ENCODE data around the gene ZNF33B.
"Not testable (repeated sequence)": the region's sequence is repeated elsewhere in the genome, so short reads cannot be mapped to it uniquely, and the experiment has no call there.

Gene ZNF33B

GRCh38 chr10:42609872-42610271, 28.5 kb downstream of the ZNF33B start:
- no peak for FAIRE-seq

DNA sequence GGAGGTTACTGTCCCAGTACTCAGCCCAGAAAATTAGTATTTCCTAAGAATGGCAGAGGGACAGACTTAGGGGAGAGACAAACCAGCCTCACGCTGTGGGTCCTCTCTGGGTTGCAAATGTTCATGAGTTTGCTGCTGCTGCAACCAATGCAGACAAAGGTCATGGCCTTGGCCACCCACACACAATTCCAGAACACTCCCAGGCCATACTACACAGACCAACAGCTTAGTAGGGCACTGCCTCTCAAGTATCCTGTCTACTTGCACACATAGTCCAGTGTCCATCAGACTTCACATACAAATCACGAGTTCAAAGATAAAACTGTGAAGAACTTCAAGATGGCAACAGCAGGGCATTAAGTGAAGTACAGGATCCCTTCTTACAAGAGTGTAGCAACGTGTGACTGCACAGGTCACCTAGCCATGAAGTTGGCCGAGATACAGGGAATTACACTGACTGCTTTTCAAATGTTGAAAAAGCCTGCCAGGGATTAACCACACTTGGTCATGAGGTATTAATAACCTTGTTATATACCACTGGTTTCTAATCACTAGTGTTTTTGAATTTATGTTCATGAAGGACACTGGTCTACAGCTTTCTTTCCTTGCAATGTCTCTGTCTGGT, 40.0 kb downstream of the ZNF33B start:
- FAIRE-seq, result no peak

- no peak for FAIRE-seq
Observed at GRCh38 chr10:42596196-42596595, 42.2 kb downstream of the ZNF33B start.

GRCh38 chr10:42594246-42594650, 44.1 kb downstream of the ZNF33B start:
- FAIRE-seq, result no peak

DNA sequence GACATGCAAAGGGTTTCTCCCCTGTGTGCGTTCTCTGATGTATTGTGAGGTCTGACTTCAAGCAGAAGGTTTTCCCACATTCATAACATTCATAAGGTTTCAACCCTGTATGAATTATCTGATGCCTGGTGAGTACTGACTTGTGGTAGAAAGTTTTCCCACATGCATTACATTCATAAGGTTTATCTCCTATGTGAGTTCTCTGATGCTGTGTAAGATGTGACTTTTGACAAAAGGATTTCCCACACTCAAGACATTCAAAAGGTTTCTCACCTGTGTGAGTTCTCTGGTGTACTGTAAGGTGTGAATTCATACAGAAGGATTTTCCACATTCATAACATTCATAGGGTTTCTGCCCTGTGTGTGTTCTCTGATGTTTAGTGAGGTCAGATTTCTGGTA, 45.1 kb downstream of the ZNF33B start:
- no peak for FAIRE-seq

GRCh38 chr10:42583828-42584227, 54.5 kb downstream of the ZNF33B start:
- FAIRE-seq, result no peak

DNA sequence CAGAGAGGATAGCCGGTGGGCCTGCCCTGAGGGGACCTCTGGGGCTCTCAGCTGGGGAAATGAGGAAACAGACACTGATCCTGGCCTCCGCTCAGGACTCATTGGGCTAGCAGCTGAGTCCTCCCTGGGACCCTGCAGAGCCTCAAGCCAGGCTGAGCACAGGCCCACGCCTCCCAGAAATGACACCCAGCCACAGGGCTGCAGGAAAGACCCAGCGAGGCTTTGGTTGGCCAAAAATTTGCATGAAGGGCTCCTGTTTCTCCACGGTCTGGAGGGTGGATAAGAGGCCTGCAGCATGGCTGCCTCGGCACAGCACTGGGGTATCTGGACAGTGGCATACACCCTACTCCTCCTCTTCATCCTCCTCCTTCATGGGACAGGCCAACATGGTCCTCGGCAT, 60.4 kb downstream of the ZNF33B start:
- no peak for FAIRE-seq

- FAIRE-seq, result no peak
Observed at GRCh38 chr10:42576338-42576737, 62.0 kb downstream of the ZNF33B start.

DNA sequence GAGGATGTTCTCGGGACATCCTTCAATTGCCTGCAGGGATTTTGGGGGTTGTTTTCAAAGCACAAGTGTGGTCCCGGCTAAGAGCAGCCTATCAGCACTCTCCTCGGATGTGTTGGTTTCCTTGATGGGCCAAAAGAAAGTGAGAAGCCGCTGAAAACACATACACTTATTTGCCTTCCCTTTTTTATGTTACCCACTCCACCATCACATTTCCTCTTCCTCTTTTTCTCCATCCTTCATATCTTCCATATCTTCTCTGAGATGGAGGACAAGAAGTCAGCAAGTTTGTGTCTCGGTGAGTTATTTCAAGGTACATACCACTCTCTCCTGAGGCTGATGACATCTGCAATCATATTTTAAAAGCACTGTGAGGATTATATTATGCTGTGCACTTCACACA, 64.0 kb downstream of the ZNF33B start:
- FAIRE-seq, result no peak

- no peak for FAIRE-seq
Observed at GRCh38 chr10:42556931-42557330, 81.4 kb downstream of the ZNF33B start.

- not testable (repeated sequence) for FAIRE-seq
Observed at GRCh38 chr10:42553576-42553975, 84.8 kb downstream of the ZNF33B start.

GRCh38 chr10:42553064-42553407, 85.3 kb downstream of the ZNF33B start:
- FAIRE-seq, result no peak

- peak; percentile 93 for FAIRE-seq
Observed at GRCh38 chr10:42552188-42553063, 85.9 kb downstream of the ZNF33B start.

- no peak for FAIRE-seq
Observed at GRCh38 chr10:42551582-42552187, 86.7 kb downstream of the ZNF33B start.

GRCh38 chr10:42549851-42550250, 88.5 kb downstream of the ZNF33B start:
- FAIRE-seq, result no peak

DNA sequence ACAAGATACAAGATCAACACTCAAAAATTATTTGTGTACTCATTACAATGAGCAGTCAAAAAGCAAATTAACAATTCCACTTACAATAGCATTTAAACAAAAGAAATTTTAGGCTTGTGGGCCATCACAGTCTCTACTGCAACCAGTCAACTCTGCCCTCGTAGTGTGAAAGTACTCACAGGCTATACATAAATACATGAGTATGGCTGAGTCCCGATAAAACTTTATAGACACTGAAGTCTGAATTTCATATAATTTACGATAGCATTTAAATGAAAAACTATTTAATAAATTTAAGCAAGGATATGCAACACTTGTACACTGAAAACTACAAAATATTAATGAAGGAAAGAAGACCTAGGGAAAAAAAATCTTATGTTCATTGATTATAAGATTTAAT, 90.1 kb downstream of the ZNF33B start:
- no peak for FAIRE-seq

- no peak for FAIRE-seq
Observed at GRCh38 chr10:42544945-42545344, 93.4 kb downstream of the ZNF33B start.

DNA sequence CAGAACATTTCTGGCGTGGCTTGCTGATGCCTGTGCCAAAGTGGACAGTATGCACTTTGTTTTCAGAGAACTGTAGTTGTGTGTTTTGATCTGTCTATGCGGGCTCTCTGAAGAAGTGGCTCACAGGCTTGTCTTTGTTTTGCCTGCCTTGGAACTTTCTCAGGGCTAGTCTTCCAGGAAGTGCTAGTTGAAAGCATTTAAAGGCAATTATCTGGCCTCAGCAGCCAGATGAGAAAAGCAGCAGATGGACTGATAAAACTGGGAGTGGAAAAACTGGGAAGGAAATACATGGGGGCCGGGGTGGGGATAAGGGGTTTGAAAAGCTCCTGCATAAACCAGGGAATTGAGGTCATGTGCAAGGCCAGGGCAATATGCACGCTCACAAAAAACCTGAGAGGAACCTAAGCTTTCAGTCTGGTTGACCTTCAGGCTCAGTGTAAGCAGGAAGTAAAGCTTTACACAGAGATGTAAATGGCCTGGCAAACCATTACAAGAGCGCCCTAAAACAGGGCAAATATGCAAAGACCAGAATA, 94.5 kb downstream of the ZNF33B start:
- no peak for FAIRE-seq
